A549 (cell line): ENCODE measurements around the gene GRID2. TPM values are rescaled to one million over a fixed set of nuclear protein-coding genes. Genes with fewer than 3 reads are reported as not detected.

Experiments
- ATAC-seq, 2 experiments: fragments of 200-7000 bp in 1 of 2; fragments of >200 bp in 1 of 2; cut with Nextera tagmentation in 1 of 2; cut with Tn5 transposase in 1 of 2; 3 replicates each; pipeline versions ENCODE4 v1.8.0 to v1.9.1; 2018 to 2020; ENCODE audit warnings: mild to moderate bottlenecking in 1 of 2, moderate library complexity in 1 of 2
- CTCF ChIA-PET: fragments of 300-600 bp; sonication (Branson Sonifier 250); formaldehyde crosslinking; extraction: SDS; loops from one replicate; lab custom pipeline; 2021; ENCODE audit warnings: antibody characterized with exemption, inconsistent platforms; lab: Yijun Ruan, JAX
- POLR2A ChIA-PET: fragments of 350-600 bp; formaldehyde crosslinking; extraction: SDS; loops from one replicate; lab custom pipeline; 2021; ENCODE audit warnings: antibody characterized with exemption, inconsistent platforms; lab: Yijun Ruan, JAX
- DNase-seq, 2 experiments: peaks; one replicate each; pipeline versions ENCODE4 v3.0.0 to v3.0.0-alpha.2; 2011 to 2016; ENCODE audit warnings: low read depth in 1 of 2, low spot score in 1 of 2
- FAIRE-seq: peaks from 2 replicates; lab custom pipeline; 2011; peaks lifted over from hg19 to GRCh38; lab: Jason Lieb, UNC
- H3K27ac ChIP-seq, 2 experiments: fragments of >200 bp; sonication (Bioruptor Twin); formaldehyde crosslinking; 3 replicates each; pipeline ENCODE4 v1.5.1; 2016 to 2017
- H3K4me1 ChIP-seq: fragments of >200 bp; sonication (Bioruptor Twin); formaldehyde crosslinking; 3 replicates; pipeline ENCODE4 v1.6.1; 2016
- H3K4me2 ChIP-seq: fragments of >200 bp; sonication (Bioruptor Twin); formaldehyde crosslinking; 3 replicates; pipeline ENCODE4 v1.6.1; 2016
- H3K4me3 ChIP-seq: fragments of >200 bp; sonication (Bioruptor Twin); formaldehyde crosslinking; 3 replicates; pipeline ENCODE4 v1.5.1; 2016
- H3K9me3 ChIP-seq: fragments of >200 bp; sonication (Bioruptor Twin); formaldehyde crosslinking; 3 replicates; pipeline ENCODE4 v1.6.1; 2016
- BHLHE40 ChIP-seq: IDR thresholded peaks from 2 replicates; pipeline ENCODE4 v1.6.1; 2012; ENCODE audit warnings: low read depth, low read length, inconsistent platforms
- CBX2 ChIP-seq: fragments of 200-600 bp; sonication (generic); IDR thresholded peaks from 2 replicates; pipeline ENCODE4 v1.6.1; 2016; ENCODE audit warnings: low read depth, mild to moderate bottlenecking, borderline replicate concordance
- CHD2 ChIP-seq: fragments of 150-350 bp; IDR thresholded peaks from 2 replicates; pipeline ENCODE4 v1.6.1; 2014; ENCODE audit warnings: low read length; ENCODE audit not compliant: partially characterized antibody
- CHD4 ChIP-seq: fragments of 200-600 bp; sonication (generic); IDR thresholded peaks from 2 replicates; pipeline ENCODE4 v1.6.1; 2016; ENCODE audit warnings: antibody characterized with exemption, mild to moderate bottlenecking, borderline replicate concordance
- CTCF ChIP-seq: fragments of >200 bp; sonication (Bioruptor Twin); formaldehyde crosslinking; IDR thresholded peaks from 3 replicates; pipeline ENCODE4 v1.5.1; 2016
- EHF ChIP-seq: fragments of 250-450 bp; sonication (Bioruptor Pico); IDR thresholded peaks from 2 replicates; pipeline ENCODE4 v1.5.0; 2020; ENCODE audit warnings: mild to moderate bottlenecking
- ESRRA ChIP-seq: fragments of 150-350 bp; IDR thresholded peaks from 2 replicates; pipeline ENCODE4 v1.6.1; 2014; ENCODE audit warnings: mild to moderate bottlenecking, low read length, borderline replicate concordance
- FOSB ChIP-seq: fragments of 250-450 bp; sonication (Bioruptor Pico); IDR thresholded peaks from 2 replicates; pipeline ENCODE4 v1.5.0; 2020; ENCODE audit warnings: mild to moderate bottlenecking, moderate library complexity
- FOSL2 ChIP-seq, 2 experiments: fragments of 450-650 bp in 1 of 2; fragments of >200 bp in 1 of 2; sonication (Bioruptor Twin) in 1 of 2; formaldehyde crosslinking; IDR thresholded peaks; 2 replicates each; pipeline versions ENCODE4 v1.5.0 to v1.6.1; 2016 to 2020; ENCODE audit warnings: mild to moderate bottlenecking in 1 of 2, moderate library complexity in 1 of 2
- HOXB5 ChIP-seq: fragments of 250-450 bp; sonication (Bioruptor Pico); IDR thresholded peaks from 2 replicates; pipeline ENCODE4 v1.5.0; 2020; ENCODE audit warnings: mild to moderate bottlenecking, moderate library complexity
- JUN ChIP-seq, 2 experiments: fragments of >200 bp; sonication (Bioruptor Twin); formaldehyde crosslinking; IDR thresholded peaks; 2 replicates in 1 of 2; 3 replicates in 1 of 2; pipeline ENCODE4 v1.6.1; 2016 to 2017
- KDM5A ChIP-seq: fragments of 200-600 bp; sonication (generic); IDR thresholded peaks from 2 replicates; pipeline ENCODE4 v1.6.1; 2016; ENCODE audit warnings: antibody characterized with exemption, mild to moderate bottlenecking
- MAFK ChIP-seq: fragments of 450-650 bp; IDR thresholded peaks from 2 replicates; pipeline ENCODE4 v1.6.1; 2014; ENCODE audit not compliant: partially characterized antibody
- PBX3 ChIP-seq: IDR thresholded peaks from 2 replicates; pipeline ENCODE4 v1.6.1; 2012
- PHF8 ChIP-seq: fragments of 200-600 bp; sonication (generic); IDR thresholded peaks from 2 replicates; pipeline ENCODE4 v1.6.1; 2016; ENCODE audit warnings: low read depth, mild to moderate bottlenecking, antibody characterized with exemption, moderate library complexity, borderline replicate concordance
- RCOR1 ChIP-seq: fragments of 150-350 bp; IDR thresholded peaks from 2 replicates; pipeline ENCODE4 v1.6.1; 2014; ENCODE audit warnings: antibody characterized with exemption, low read length, low read depth
- SMC3 ChIP-seq: fragments of >200 bp; sonication (Bioruptor Twin); formaldehyde crosslinking; IDR thresholded peaks from 3 replicates; pipeline ENCODE4 v1.6.1; 2018; ENCODE audit warnings: inconsistent platforms
- ZC3H11A ChIP-seq: fragments of 450-650 bp; IDR thresholded peaks from 2 replicates; pipeline ENCODE4 v1.6.1; 2014; ENCODE audit warnings: antibody characterized with exemption, mild to moderate bottlenecking
- ZFP36 ChIP-seq: fragments of 450-650 bp; IDR thresholded peaks from 2 replicates; pipeline ENCODE4 v1.6.1; 2014; ENCODE audit warnings: borderline replicate concordance; ENCODE audit not compliant: partially characterized antibody
- ZNF302 ChIP-seq: fragments of 250-450 bp; sonication (Bioruptor Pico); IDR thresholded peaks from 2 replicates; pipeline ENCODE4 v1.9.0; 2021; ENCODE audit warnings: inconsistent platforms, mild to moderate bottlenecking, moderate library complexity
- ZSCAN20 ChIP-seq: fragments of 250-450 bp; sonication (Bioruptor Pico); IDR thresholded peaks from 2 replicates; pipeline ENCODE4 v1.8.0; 2022; ENCODE audit warnings: mild to moderate bottlenecking, moderate library complexity
- WGBS: methylation state at CpG from one replicate; pipeline ENCODE4 v1.1.6; 2017; ENCODE audit errors: missing lambda C conversion rate; 5-methylcytosine and 5-hydroxymethylcytosine counted together
- polyA plus RNA-seq, 4 experiments: library from polyadenylated mRNA; depleted of rRNA in 3 of 4; stranded (reverse); fragments of >200 nt; fragmentation: RNase III in 1 of 4; extraction: RNeasy Plus Mini Kit Qiagen cat#74134 plus additional on column Dnase treatment in 1 of 4; gene quantifications; 2 replicates in 3 of 4; 3 replicates in 1 of 4; pipeline ENCODE4 v1.2.3, GENCODE V29; 2011 to 2017
- TF ChIP-seq, protein P1 (sequence below): fragments of 250-450 bp; sonication (Bioruptor Pico); IDR thresholded peaks from 2 replicates; pipeline ENCODE4 v1.5.0; 2020; ENCODE audit warnings: low read depth, mild to moderate bottlenecking, moderate library complexity
- TF ChIP-seq, protein P2 (sequence below): fragments of 450-650 bp; IDR thresholded peaks from 2 replicates; pipeline ENCODE4 v1.6.1; 2014; ENCODE audit warnings: antibody characterized with exemption
- TF ChIP-seq, protein P3 (sequence below): fragments of 150-350 bp; IDR thresholded peaks from 2 replicates; pipeline ENCODE4 v1.6.1; 2014; ENCODE audit warnings: low read depth, mild to moderate bottlenecking, low read length

The GRID2 gene
- polyA plus RNA-seq, 2 of the 4 experiments (the other 2 are of a cell fraction): not detected

DNA sequence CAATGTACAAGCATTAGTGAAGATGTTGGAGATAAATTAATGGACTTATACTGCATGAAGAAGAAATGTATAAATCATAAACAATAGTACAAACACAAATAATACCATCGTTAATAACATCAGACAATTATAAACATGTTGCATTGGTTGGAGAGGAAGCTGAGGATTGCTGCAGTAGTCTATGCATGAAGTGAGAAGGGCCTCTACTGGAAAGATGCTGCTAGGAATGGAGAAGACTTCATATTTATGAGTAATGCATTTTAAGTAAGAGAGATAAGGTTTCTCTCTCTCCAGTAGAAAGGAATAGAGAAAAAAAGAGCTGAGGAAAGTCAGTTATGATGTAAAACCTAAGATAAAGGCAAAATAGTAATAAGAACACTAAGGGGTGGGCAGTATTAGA lies 247.8 kb downstream of the GRID2 start:
- ChIA-PET POLR2A (no interaction called here), CTCF (no interaction called here)
- H3K27ac ChIP-seq: no peak overlapping the region
- no peaks in the 10 kb centered on the region for H3K4me1 ChIP-seq
- H3K4me3 ChIP-seq: no peak overlapping the region
- DNase-seq (no peak), FAIRE-seq (no peak), ATAC-seq (no peak)
- WGBS: 0% methylated on average over 1 of the region's 1 CpG
- H3K9me3 ChIP-seq: no peaks in the 10 kb centered on the region
- TF ChIP-seq, protein P1, sequence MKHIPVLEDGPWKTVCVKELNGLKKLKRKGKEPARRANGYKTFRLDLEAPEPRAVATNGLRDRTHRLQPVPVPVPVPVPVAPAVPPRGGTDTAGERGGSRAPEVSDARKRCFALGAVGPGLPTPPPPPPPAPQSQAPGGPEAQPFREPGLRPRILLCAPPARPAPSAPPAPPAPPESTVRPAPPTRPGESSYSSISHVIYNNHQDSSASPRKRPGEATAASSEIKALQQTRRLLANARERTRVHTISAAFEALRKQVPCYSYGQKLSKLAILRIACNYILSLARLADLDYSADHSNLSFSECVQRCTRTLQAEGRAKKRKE: no peak
- TF ChIP-seq PHF8 (no peak), MAFK (no peak), CTCF (no peak), RCOR1 (no peak), ZNF302 (CRISPR knock-in tag) (no peak), FOSB (CRISPR knock-in tag) (no peak), EHF (CRISPR knock-in tag) (no peak), BHLHE40 (no peak), CBX2 (no peak), ZFP36 (no peak), CHD2 (no peak), PBX3 (no peak), ZC3H11A (no peak), ESRRA (no peak)
- TF ChIP-seq, protein P2, sequence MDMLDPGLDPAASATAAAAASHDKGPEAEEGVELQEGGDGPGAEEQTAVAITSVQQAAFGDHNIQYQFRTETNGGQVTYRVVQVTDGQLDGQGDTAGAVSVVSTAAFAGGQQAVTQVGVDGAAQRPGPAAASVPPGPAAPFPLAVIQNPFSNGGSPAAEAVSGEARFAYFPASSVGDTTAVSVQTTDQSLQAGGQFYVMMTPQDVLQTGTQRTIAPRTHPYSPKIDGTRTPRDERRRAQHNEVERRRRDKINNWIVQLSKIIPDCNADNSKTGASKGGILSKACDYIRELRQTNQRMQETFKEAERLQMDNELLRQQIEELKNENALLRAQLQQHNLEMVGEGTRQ: no peak
- no peak overlapping the region for H3K4me2 ChIP-seq

GRCh38 chr4:92566269-92566668 lies 262.5 kb downstream of the GRID2 start:
- no peaks in the 10 kb centered on the region for H3K4me1 ChIP-seq
- POLR2A ChIA-PET: no interaction called here
- CTCF ChIA-PET: no interaction called here
- TF ChIP-seq CHD4: no peak
- TF ChIP-seq SMC3: no peak
- no peak for TF ChIP-seq ZSCAN20 (CRISPR knock-in tag)
- no peak for TF ChIP-seq FOSL2 (IDR thresholded peaks at IDR 0.05)
- no peak for TF ChIP-seq FOSL2 (CRISPR knock-in tag; IDR thresholded peaks at IDR 0.05)
- TF ChIP-seq HOXB5: no peak
- no peak for TF ChIP-seq BHLHE40
- no peak for TF ChIP-seq FOSB (CRISPR knock-in tag)
- no peak for TF ChIP-seq MAFK
- TF ChIP-seq, protein P3, sequence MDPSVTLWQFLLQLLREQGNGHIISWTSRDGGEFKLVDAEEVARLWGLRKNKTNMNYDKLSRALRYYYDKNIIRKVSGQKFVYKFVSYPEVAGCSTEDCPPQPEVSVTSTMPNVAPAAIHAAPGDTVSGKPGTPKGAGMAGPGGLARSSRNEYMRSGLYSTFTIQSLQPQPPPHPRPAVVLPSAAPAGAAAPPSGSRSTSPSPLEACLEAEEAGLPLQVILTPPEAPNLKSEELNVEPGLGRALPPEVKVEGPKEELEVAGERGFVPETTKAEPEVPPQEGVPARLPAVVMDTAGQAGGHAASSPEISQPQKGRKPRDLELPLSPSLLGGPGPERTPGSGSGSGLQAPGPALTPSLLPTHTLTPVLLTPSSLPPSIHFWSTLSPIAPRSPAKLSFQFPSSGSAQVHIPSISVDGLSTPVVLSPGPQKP: no peak
- no peak for TF ChIP-seq JUN (IDR thresholded peaks at IDR 0.05)
- no peak for TF ChIP-seq KDM5A
- ATAC-seq (no peak), DNase-seq (no peak), FAIRE-seq (no peak)
- WGBS: 26% methylated on average over 3 of the region's 3 CpGs
- no peaks in the 10 kb centered on the region for H3K9me3 ChIP-seq
- H3K4me3 ChIP-seq: no peak overlapping the region
- no peak overlapping the region for H3K27ac ChIP-seq
- no peak overlapping the region for H3K4me2 ChIP-seq
